SK-N-SH (cell line): ENCODE measurements around the gene ADAMTS13. TPM values are rescaled to one million over a fixed set of nuclear protein-coding genes. Genes with fewer than 3 reads are reported as not detected.

Experiments used
- CTCF ChIA-PET: fragments of 300-600, 350-600 bp; formaldehyde crosslinking; extraction: SDS; loops from one replicate; lab custom pipeline; 2021; lab: Yijun Ruan, JAX
- POLR2A ChIA-PET: fragments of 350-600 bp; sonication (Branson Sonifier 250); formaldehyde crosslinking; extraction: SDS; loops from one replicate; lab custom pipeline; 2020; ENCODE audit warnings: antibody characterized with exemption, inconsistent platforms; lab: Yijun Ruan, JAX
- DNase-seq: peaks from one replicate; pipeline ENCODE4 v3.0.0; 2012
- H2AFZ ChIP-seq: fragments of 200-600 bp; sonication (generic); 2 replicates; pipeline ENCODE4 v1.8.1; 2016; ENCODE audit warnings: antibody characterized with exemption, mild to moderate bottlenecking, low read depth
- H3F3A ChIP-seq: fragments of 200-600 bp; sonication (generic); replicated peaks from 2 replicates; pipeline ENCODE3; 2016; ENCODE audit warnings: antibody characterized with exemption, mild to moderate bottlenecking; ENCODE audit not compliant: insufficient read depth
- H3K27ac ChIP-seq, 2 experiments: fragments of 200-500 bp in 1 of 2; fragments of 200-600 bp in 1 of 2; sonication (Bioruptor generic) in 1 of 2; sonication (generic), shearing (Covaris generic) in 1 of 2; 2 replicates each; pipeline versions ENCODE4 v1.5.1 to v1.6.1; 2014 to 2016; ENCODE audit warnings: low read depth in 2 of 2, inconsistent platforms in 1 of 2, low read length in 1 of 2, mild to moderate bottlenecking in 1 of 2, mixed read lengths in 1 of 2
- H3K27me3 ChIP-seq: fragments of 200-600 bp; sonication (generic), shearing (Covaris generic); 2 replicates; pipeline ENCODE4 v1.6.1; 2016; ENCODE audit warnings: mixed run types; ENCODE audit not compliant: insufficient read depth
- H3K36me3 ChIP-seq, 2 experiments: fragments of 200-500 bp in 1 of 2; fragments of 200-600 bp in 1 of 2; sonication (Bioruptor generic) in 1 of 2; sonication (generic) in 1 of 2; replicated peaks in 1 of 2; 2 replicates each; pipeline versions ENCODE3 to v1.5.1; 2014 to 2016; ENCODE audit warnings: low read length in 1 of 2, mild to moderate bottlenecking in 1 of 2; ENCODE audit not compliant: insufficient read depth in 2 of 2, control insufficient read depth in 1 of 2
- H3K4me1 ChIP-seq, 2 experiments: fragments of 200-500 bp in 1 of 2; fragments of 200-600 bp in 1 of 2; sonication (Bioruptor generic) in 1 of 2; sonication (generic), shearing (Covaris generic) in 1 of 2; 2 replicates each; pipeline versions ENCODE4 v1.5.1 to v1.6.1; 2014 to 2016; ENCODE audit warnings: low read depth in 1 of 2, low read length in 1 of 2, mixed run types in 1 of 2; ENCODE audit not compliant: insufficient read depth in 2 of 2, control insufficient read depth in 1 of 2
- H3K4me2 ChIP-seq: fragments of 200-600 bp; sonication (generic), shearing (Covaris generic); 2 replicates; pipeline ENCODE4 v1.6.1; 2017; ENCODE audit warnings: mixed run types
- H3K4me3 ChIP-seq, 2 experiments: fragments of 200-500 bp in 1 of 2; fragments of 200-600 bp in 1 of 2; sonication (Bioruptor generic) in 1 of 2; sonication (generic), shearing (Covaris generic) in 1 of 2; 2 replicates each; pipeline versions ENCODE4 v1.5.1 to v1.8.1; 2014 to 2016; ENCODE audit warnings: low read depth in 2 of 2, inconsistent platforms in 1 of 2, low read length in 1 of 2, mild to moderate bottlenecking in 1 of 2, mixed read lengths in 1 of 2, moderate library complexity in 1 of 2
- H3K79me2 ChIP-seq: fragments of 200-600 bp; sonication (generic); 2 replicates; pipeline ENCODE4 v1.8.1; 2017; ENCODE audit warnings: mild to moderate bottlenecking; ENCODE audit not compliant: insufficient read depth
- H3K9ac ChIP-seq: fragments of 200-600 bp; sonication (generic); 2 replicates; pipeline ENCODE4 v1.6.1; 2017; ENCODE audit warnings: mixed run types
- H3K9me2 ChIP-seq: fragments of 200-600 bp; sonication (generic); 2 replicates; pipeline ENCODE4 v1.6.1; 2017; ENCODE audit warnings: mixed run types
- H3K9me3 ChIP-seq: fragments of 200-600 bp; sonication (generic); 2 replicates; pipeline ENCODE4 v1.6.1; 2017; ENCODE audit warnings: mixed run types, mild to moderate bottlenecking, moderate library complexity
- H4K20me1 ChIP-seq: fragments of 200-600 bp; sonication (generic); 2 replicates; pipeline ENCODE4 v1.6.1; 2017; ENCODE audit warnings: mild to moderate bottlenecking, mixed run types; ENCODE audit not compliant: insufficient read depth
- EP300 ChIP-seq, 2 experiments: IDR thresholded peaks; 2 replicates each; pipeline versions ENCODE4 v1.4.0 to v1.6.1; 2012; ENCODE audit warnings: borderline replicate concordance in 1 of 2, low read depth in 1 of 2, low read length in 1 of 2
- FOSL2 ChIP-seq: IDR thresholded peaks from 2 replicates; pipeline ENCODE4 v1.4.0; 2012; ENCODE audit warnings: low read depth, mild to moderate bottlenecking, moderate library complexity, borderline replicate concordance
- FOXJ3 ChIP-seq: sonication (generic); formaldehyde crosslinking; IDR thresholded peaks from 2 replicates; pipeline ENCODE4 v1.5.1; 2020; ENCODE audit warnings: mild to moderate bottlenecking, missing genetic modification reagents
- FOXM1 ChIP-seq: IDR thresholded peaks from 2 replicates; pipeline ENCODE4 v1.4.0; 2012; ENCODE audit warnings: low read depth, mild to moderate bottlenecking
- GATA2 ChIP-seq: sonication (generic); formaldehyde crosslinking; IDR thresholded peaks from 2 replicates; pipeline ENCODE4 v1.5.0; 2020; ENCODE audit warnings: mild to moderate bottlenecking, missing genetic modification reagents
- IRF3 ChIP-seq: fragments of 150-350 bp; IDR thresholded peaks from 2 replicates; pipeline ENCODE4 v1.6.1; 2016; ENCODE audit warnings: mild to moderate bottlenecking, low read depth, low read length
- NFIC ChIP-seq: IDR thresholded peaks from 2 replicates; pipeline ENCODE4 v1.4.0; 2012; ENCODE audit warnings: borderline replicate concordance
- NRF1 ChIP-seq: IDR thresholded peaks from 2 replicates; pipeline ENCODE4 v1.6.1; 2012; ENCODE audit warnings: low read depth, mild to moderate bottlenecking, low read length
- PBX3 ChIP-seq: IDR thresholded peaks from 2 replicates; pipeline ENCODE4; 2012
- RAD21 ChIP-seq: IDR thresholded peaks from 2 replicates; pipeline ENCODE4 v1.6.1; 2012; ENCODE audit warnings: mild to moderate bottlenecking, low read length
- RCOR1 ChIP-seq: fragments of 150-350 bp; IDR thresholded peaks from 2 replicates; pipeline ENCODE4 v1.6.1; 2017; ENCODE audit warnings: antibody characterized with exemption, low read length
- RFX5 ChIP-seq: IDR thresholded peaks from 2 replicates; pipeline ENCODE4 v1.6.1; 2012; ENCODE audit warnings: mild to moderate bottlenecking, improper control_type of control experiment, low read length
- SIN3A ChIP-seq: IDR thresholded peaks from 2 replicates; pipeline ENCODE4 v1.6.1; 2012; ENCODE audit warnings: low read depth, mild to moderate bottlenecking, low read length, moderate library complexity, borderline replicate concordance
- SMC3 ChIP-seq: IDR thresholded peaks from 2 replicates; pipeline ENCODE4 v1.6.1; 2012; ENCODE audit warnings: low read depth, low read length, improper control_type of control experiment
- TAF1 ChIP-seq: IDR thresholded peaks from 2 replicates; pipeline ENCODE4 v1.6.1; 2012; ENCODE audit warnings: low read depth, mild to moderate bottlenecking, low read length, moderate library complexity, borderline replicate concordance
- TCF12 ChIP-seq: IDR thresholded peaks from 2 replicates; pipeline ENCODE4 v1.4.0; 2012
- TEAD4 ChIP-seq: IDR thresholded peaks from 2 replicates; pipeline ENCODE4 v1.4.0; 2012; ENCODE audit warnings: mild to moderate bottlenecking, borderline replicate concordance; ENCODE audit not compliant: insufficient read depth
- USF1 ChIP-seq: IDR thresholded peaks from 2 replicates; pipeline ENCODE4 v1.4.0; 2012; ENCODE audit warnings: low read depth, borderline replicate concordance
- WGBS: methylation state at CpG from one replicate; pipeline ENCODE4 v1.1.6; 2017; ENCODE audit warnings: low lambda C conversion rate; 5-methylcytosine and 5-hydroxymethylcytosine counted together
- polyA plus RNA-seq, 3 experiments: library from polyadenylated mRNA; depleted of rRNA; stranded (reverse); fragments of >200 nt; gene quantifications; 2 replicates each; pipeline ENCODE4 v1.2.3, GENCODE V29; 2012
- TF ChIP-seq, protein P1 (sequence below): fragments of 200-600 bp; sonication (generic); IDR thresholded peaks from 2 replicates; pipeline ENCODE4 v1.6.1; 2017; ENCODE audit warnings: antibody characterized with exemption, mild to moderate bottlenecking, moderate library complexity
- TF ChIP-seq, protein P2 (sequence below): IDR thresholded peaks from 2 replicates; pipeline ENCODE4 v1.4.0; 2012; ENCODE audit warnings: low read depth

ADAMTS13 gene
- polyA plus RNA-seq, 1 of the 3 experiments (the other 2 are of a cell fraction), result 10.6 TPM

- Histone ChIP-seq H3K9me3 (no peaks in the 10 kb centered on the region), H4K20me1 (no peaks in the 10 kb centered on the region), H3K27ac (no peak overlapping the region), H3K4me3 (no peak overlapping the region), H3K27me3 (no peaks in the 10 kb centered on the region), H3K4me1 (no peaks in the 10 kb centered on the region), H2AFZ (no peak overlapping the region), H3F3A (no peaks in the 10 kb centered on the region), H3K4me2 (no peak overlapping the region), H3K9me2 (no peaks in the 10 kb centered on the region), H3K9ac (no peak overlapping the region), H3K79me2 (no peaks in the 10 kb centered on the region), H3K36me3 (no peaks in the 10 kb centered on the region)
- no peak for DNase-seq
- POLR2A ChIA-PET, result no interaction called here
- CTCF ChIA-PET, result no interaction called here
- TF ChIP-seq EP300 (IDR thresholded peaks at IDR 0.05; ENCODE audit: borderline replicate concordance in 1 of 2, low read depth in 1 of 2, low read length in 1 of 2) (no peak), TCF12 (no peak), PBX3 (no peak), USF1 (no peak), NRF1 (no peak), RCOR1 (no peak), RAD21 (no peak), TEAD4 (no peak), IRF3 (no peak), NFIC (no peak), FOSL2 (no peak), FOXJ3 (no peak), FOXM1 (no peak), SIN3A (no peak), SMC3 (no peak), RFX5 (no peak), TAF1 (no peak), GATA2 (CRISPR knock-in tag) (no peak)
- TF ChIP-seq, protein P1, sequence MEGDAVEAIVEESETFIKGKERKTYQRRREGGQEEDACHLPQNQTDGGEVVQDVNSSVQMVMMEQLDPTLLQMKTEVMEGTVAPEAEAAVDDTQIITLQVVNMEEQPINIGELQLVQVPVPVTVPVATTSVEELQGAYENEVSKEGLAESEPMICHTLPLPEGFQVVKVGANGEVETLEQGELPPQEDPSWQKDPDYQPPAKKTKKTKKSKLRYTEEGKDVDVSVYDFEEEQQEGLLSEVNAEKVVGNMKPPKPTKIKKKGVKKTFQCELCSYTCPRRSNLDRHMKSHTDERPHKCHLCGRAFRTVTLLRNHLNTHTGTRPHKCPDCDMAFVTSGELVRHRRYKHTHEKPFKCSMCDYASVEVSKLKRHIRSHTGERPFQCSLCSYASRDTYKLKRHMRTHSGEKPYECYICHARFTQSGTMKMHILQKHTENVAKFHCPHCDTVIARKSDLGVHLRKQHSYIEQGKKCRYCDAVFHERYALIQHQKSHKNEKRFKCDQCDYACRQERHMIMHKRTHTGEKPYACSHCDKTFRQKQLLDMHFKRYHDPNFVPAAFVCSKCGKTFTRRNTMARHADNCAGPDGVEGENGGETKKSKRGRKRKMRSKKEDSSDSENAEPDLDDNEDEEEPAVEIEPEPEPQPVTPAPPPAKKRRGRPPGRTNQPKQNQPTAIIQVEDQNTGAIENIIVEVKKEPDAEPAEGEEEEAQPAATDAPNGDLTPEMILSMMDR, result no peak
- TF ChIP-seq, protein P2, sequence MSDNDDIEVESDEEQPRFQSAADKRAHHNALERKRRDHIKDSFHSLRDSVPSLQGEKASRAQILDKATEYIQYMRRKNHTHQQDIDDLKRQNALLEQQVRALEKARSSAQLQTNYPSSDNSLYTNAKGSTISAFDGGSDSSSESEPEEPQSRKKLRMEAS, result no peak
- 83% methylated on average over 9 of the region's 12 CpGs for WGBS
Observed at GRCh38 chr9:133440874-133441273, 18.7 kb downstream of the ADAMTS13 start.
